ENCODE measurements around the gene MYOM3. TPM values are rescaled to one million over a fixed set of nuclear protein-coding genes. Genes with fewer than 3 reads are reported as not detected.

The MYOM3 gene
- total and polyA plus RNA-seq, 2 of the 4 experiments (the other 2 are of a cell fraction) = 0.03 TPM; not detected in 1

DNA sequence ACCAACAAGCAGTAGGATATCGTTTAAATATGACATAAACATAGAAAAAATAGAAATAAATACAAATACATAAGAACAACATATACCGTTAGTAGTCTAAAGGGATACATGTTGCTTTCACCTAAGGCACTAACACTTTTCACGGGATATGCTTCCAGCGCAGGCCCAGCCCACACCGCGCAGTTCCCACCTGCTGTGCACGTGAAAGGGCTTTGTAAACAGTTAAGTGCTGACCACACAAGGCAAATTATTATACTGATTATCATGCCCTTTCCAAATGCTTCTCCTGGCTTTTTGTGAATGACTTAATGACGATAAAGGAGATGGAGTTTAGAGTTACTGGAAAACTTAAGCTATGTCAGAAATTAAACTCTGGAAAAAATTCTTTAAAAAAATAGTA lies 42.3 kb upstream of the MYOM3 start:
- Histone ChIP-seq H3K4ac (ENCODE audit: low read depth, low read length) (no peak overlapping the region), H3K9me3 (ENCODE audit: control insufficient read depth, insufficient read depth, low read length) (no peaks in the 10 kb centered on the region), H4K20me1 (ENCODE audit: insufficient read depth, low read length) (no peaks in the 10 kb centered on the region), H2AK9ac (replicated peaks; ENCODE audit: low read depth, low read length, poor library complexity) (no peak overlapping the region), H3K27me3 (ENCODE audit: control insufficient read depth, insufficient read depth, low read length) (peaks cover 62% of the 10 kb centered on the region), H3K79me1 (ENCODE audit: low read depth in 1 of 2, low read length in 2 of 2) (no peaks in the 10 kb centered on the region), H2BK120ac (ENCODE audit: low read depth, low read length) (no peak overlapping the region), H2BK5ac (ENCODE audit: low read depth, low read length, poor library complexity, severe bottlenecking) (no peak overlapping the region), H3K36me3 (ENCODE audit: control insufficient read depth, insufficient read depth, low read length) (no peaks in the 10 kb centered on the region), H3K9me1 (ENCODE audit: insufficient read depth, low read length) (peaks cover 5% of the 10 kb centered on the region; the same call in 1 of the 2 replicates), H3K14ac (replicated peaks; ENCODE audit: low read depth, low read length) (no peak overlapping the region), H3K4me1 (ENCODE audit: control insufficient read depth, insufficient read depth, low read length) (peaks cover 5% of the 10 kb centered on the region), H4K8ac (ENCODE audit: low read depth in 2 of 2, low read length in 2 of 2) (no peak overlapping the region), H2AFZ (replicated peaks; ENCODE audit: low read length, poor library complexity) (no peak overlapping the region), H3K23ac (ENCODE audit: low read depth, low read length) (no peak overlapping the region), H2AK5ac (ENCODE audit: low read depth, low read length) (no peak overlapping the region), H2BK20ac (ENCODE audit: low read depth, low read length) (no peak overlapping the region), H3K56ac (ENCODE audit: extremely low read depth, insufficient read depth, low read length) (no peak overlapping the region), H3K18ac (ENCODE audit: low read depth, low read length) (no peak overlapping the region), H3K9ac (ENCODE audit: low read depth, low read length) (no peak overlapping the region), H2BK15ac (ENCODE audit: low read depth, low read length) (no peak overlapping the region), H3K27ac (ENCODE audit: insufficient read depth, low read length) (no peak overlapping the region), H3K4me3 (ENCODE audit: insufficient read depth, low read depth, low read length) (no peak overlapping the region), H3K4me2 (ENCODE audit: low read depth, low read length) (no peak overlapping the region), H4K91ac (ENCODE audit: insufficient read depth, low read depth, low read length) (no peak overlapping the region), H4K5ac (ENCODE audit: low read depth, low read length) (no peak overlapping the region)
- in situ Hi-C loops (cut with MboI; ENCODE audit: low sequenced_read_pairs) = no loop called here
- TF ChIP-seq CEBPB (IDR thresholded peaks at IDR 0.05; ENCODE audit: low read depth, low read length) (no peak), RCOR1 (IDR thresholded peaks at IDR 0.05; ENCODE audit: insufficient replicate concordance, low read length) (no peak), MXI1 (IDR thresholded peaks at IDR 0.05; ENCODE audit: borderline replicate concordance, low read depth, low read length) (no peak), POLR2A (IDR thresholded peaks at IDR 0.05; ENCODE audit: low read depth, low read length) (no peak), BHLHE40 (IDR thresholded peaks at IDR 0.05; ENCODE audit: low read depth, low read length) (no peak), RAD21 (IDR thresholded peaks at IDR 0.05; ENCODE audit: low read length) (no peak), MAZ (IDR thresholded peaks at IDR 0.05; ENCODE audit: borderline replicate concordance, low read depth, low read length) (no peak), NFE2L2 (IDR thresholded peaks at IDR 0.05; ENCODE audit: low read depth, low read length) (no peak), CHD1 (IDR thresholded peaks at IDR 0.05; ENCODE audit: low read depth, low read length) (no peak)
- TF ChIP-seq, protein P1, sequence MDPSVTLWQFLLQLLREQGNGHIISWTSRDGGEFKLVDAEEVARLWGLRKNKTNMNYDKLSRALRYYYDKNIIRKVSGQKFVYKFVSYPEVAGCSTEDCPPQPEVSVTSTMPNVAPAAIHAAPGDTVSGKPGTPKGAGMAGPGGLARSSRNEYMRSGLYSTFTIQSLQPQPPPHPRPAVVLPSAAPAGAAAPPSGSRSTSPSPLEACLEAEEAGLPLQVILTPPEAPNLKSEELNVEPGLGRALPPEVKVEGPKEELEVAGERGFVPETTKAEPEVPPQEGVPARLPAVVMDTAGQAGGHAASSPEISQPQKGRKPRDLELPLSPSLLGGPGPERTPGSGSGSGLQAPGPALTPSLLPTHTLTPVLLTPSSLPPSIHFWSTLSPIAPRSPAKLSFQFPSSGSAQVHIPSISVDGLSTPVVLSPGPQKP (IDR thresholded peaks at IDR 0.05; ENCODE audit: borderline replicate concordance, low read depth, low read length) = no peak
- TF ChIP-seq, protein P2, sequence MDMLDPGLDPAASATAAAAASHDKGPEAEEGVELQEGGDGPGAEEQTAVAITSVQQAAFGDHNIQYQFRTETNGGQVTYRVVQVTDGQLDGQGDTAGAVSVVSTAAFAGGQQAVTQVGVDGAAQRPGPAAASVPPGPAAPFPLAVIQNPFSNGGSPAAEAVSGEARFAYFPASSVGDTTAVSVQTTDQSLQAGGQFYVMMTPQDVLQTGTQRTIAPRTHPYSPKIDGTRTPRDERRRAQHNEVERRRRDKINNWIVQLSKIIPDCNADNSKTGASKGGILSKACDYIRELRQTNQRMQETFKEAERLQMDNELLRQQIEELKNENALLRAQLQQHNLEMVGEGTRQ (IDR thresholded peaks at IDR 0.05; ENCODE audit: low read depth, low read length) = no peak
- DNase-seq (no peak), ATAC-seq (ENCODE audit: low read depth) (no peak)
- ChIA-PET CTCF (interaction anchor here (0.6 to 1.3 kb wide), 4 partner anchors 10 to 598 kb away, joined by 3 to 6 read pairs (median 4); no protein-coding TSS in a partner anchor), POLR2A (ENCODE audit: unreplicated experiment) (no interaction called here)
- WGBS, 2 experiments (ENCODE audit: extremely low coverage in 2 of 2, insufficient read length in 1 of 2) = no CpG with 5 or more reads among the region's 8 CpGs
- intact Hi-C loops (cut with micrococcal nuclease) = loop anchor here (5.0 kb wide), 1 partner anchor 43 kb away; no protein-coding TSS in a partner anchor
- BruUV-seq (replicated peaks) = no TSS peak
- dilution Hi-C loops (cut with HindIII; ENCODE audit: low sequenced_read_pairs, unreplicated experiment) = no loop called here
